ENCODE results near the gene PLA2G3.
"Not testable (repeated sequence)": the region's sequence is repeated elsewhere in the genome, so short reads cannot be mapped to it uniquely, and the experiment has no call there.

Gene PLA2G3

DNA sequence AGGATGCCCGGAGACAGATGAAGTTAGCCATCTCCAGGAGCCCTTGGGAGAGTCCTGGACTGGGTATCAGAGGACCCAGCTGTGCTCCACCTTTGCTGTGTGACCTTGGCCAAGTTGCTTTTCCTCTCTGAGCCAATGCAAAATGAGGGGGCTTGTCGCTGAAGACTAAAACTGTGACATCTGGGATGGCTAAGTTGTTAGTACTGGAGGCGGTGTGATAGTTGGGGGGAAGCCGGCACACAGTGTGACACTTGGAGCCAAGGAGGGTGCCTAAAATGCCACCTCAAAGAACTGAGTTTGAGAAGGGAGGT, 17.1 kb downstream of the PLA2G3 start:
- DNase-seq: no peak

DNA sequence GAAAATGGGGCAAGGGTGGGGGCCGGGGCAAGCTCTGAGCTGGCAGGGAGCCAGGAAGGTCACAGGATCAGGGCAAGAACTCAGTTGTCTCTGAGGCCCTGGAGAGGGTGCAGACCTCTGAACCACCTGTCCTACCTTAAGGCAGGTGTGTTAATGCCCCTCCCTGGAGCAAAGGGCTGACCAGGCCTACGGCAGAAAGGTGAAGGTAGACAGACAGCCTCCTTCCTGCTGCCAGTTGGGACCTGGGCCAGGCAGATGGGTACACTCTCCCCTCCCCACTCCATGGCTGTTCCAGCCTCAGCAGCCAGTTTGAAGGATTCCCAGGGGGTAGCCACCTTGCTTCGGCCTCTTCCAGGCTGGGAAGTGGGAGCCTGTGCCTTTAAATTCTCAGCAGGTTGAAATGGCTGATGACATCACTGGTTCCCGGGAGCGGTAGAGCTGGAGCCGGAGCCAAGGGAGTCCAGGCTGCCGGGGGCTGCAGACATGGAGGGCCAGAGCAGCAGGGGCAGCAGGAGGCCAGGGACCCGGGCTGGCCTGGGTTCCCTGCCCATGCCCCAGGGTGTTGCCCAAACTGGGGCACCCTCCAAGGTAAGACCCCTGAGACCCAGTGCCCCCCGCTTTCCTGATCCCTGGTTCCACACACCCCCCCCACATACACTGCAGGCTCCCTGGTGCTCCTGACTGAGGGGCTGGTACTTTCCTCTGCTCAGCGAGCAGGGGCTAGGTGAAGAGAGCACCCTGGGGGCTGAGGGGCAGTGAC, 17.6 kb downstream of the PLA2G3 start, which contains the start of gene INPP5J:
Gene INPP5J (plus strand): TSS at position 435 of the 760 bp plus-strand sequence. CDS start 49 bp downstream, at position 484.
- DNase-seq: peak in 28 of 56 donors; percentile 12 to 55 (median 29)

DNA sequence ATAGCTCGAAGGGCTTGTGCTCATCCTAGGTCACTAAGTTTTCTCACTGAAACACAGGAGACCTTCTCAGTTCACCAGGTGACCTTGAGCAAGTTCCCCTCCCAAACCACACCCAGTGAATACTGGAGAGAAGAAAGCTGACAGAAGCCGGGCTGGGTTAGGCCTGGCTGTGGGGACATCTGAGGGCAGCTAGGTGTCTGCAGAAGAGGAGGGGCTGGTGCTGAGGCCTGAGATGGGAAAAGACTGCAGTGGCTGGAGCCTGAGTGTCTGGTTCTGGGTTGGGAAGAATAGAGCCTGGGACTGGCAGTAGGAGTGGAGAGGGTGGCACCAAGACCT, 18.1 kb downstream of the PLA2G3 start:
- no peak for DNase-seq

DNA sequence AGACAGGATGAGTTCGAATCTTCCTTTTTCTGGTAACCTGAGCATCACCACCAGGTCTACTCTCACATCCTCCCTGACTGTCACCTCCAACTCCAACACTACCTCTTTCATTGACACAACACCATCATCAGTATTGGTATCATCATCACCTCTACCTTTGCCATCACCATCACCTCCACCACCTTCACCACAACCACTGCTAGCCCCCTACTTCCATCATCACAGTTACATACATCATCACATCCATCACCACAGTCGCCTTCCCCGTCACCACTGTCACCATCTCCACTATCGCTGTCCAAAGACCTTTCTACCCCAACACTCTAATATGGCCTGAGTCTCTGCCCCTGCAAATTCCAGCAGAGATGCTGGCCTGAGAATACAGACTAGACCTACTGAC, 18.9 kb downstream of the PLA2G3 start:
- no peak for DNase-seq

DNA sequence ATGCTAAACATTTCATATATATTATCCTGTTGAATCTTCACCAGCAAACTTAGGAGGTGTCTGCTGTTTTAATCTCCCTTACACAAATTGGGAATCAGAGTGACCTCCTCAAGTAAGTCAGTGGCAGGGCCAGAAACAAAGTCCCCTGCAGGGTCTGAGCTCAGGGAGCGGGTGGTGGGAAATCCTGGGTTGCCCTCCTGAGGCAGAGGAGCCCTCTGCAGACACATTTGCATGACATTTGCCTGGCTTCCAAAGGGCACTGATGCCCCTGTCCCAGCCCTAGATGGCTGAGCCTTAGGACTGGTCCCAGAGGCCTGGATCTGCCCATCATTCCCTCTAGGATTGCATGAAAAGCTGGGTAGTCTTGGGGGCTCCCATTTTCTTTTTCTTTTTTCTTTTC, 19.7 kb downstream of the PLA2G3 start:
- no peak for DNase-seq

DNA sequence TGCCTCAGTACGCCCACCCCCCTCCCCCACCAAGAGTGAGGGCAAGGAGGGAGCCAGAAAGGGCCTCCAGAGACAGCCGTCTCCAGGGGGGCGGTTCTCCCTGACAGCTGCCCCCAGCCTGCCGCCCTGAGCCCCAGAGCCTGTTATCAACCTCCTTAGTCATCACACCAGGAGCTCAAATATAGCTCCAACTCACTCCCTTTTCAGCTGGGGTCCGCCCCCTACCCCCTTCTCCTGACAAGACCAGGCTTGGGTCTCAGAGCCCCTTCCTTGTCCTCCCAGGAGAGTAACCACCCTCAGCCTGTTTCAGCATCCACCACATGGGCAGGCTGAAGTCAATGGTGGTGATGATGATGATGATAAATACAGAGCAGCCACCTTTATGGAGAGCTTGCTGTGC, 20.1 kb downstream of the PLA2G3 start:
- DNase-seq: no peak

DNA sequence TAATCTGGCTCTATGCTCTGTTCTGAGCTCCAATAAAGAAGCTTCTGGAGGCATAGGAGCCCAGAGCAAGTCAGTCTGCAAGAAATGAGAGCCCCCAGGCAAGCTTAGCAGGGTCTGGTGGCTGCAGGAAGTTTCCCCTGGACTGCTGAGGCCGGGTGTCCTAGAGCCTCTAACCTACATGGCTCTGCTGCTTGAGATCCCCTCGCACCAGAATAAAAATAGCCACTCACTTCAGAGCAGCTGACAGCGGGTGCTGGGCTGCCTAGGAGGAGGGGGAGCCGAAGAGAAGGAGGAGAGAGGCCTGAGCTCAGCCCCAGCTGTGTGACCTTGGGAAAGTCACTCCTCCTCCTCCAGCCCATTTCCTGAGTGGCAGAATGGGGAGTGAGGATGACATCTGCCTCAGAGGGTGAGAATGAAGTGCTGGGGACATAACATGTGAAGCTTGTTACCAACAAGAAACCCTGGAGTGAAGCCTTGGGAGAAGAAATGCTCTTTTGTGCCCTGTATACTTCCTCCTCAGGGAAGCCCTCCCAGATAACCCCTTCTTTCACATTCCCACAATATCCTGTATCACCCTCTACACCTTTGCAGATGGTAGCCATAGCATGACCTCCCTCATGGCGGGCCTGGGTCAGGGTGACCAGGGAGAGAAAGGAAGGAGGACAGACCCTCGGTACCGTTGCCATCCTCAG, 21.1 kb downstream of the PLA2G3 start:
- DNase-seq: no peak

DNA sequence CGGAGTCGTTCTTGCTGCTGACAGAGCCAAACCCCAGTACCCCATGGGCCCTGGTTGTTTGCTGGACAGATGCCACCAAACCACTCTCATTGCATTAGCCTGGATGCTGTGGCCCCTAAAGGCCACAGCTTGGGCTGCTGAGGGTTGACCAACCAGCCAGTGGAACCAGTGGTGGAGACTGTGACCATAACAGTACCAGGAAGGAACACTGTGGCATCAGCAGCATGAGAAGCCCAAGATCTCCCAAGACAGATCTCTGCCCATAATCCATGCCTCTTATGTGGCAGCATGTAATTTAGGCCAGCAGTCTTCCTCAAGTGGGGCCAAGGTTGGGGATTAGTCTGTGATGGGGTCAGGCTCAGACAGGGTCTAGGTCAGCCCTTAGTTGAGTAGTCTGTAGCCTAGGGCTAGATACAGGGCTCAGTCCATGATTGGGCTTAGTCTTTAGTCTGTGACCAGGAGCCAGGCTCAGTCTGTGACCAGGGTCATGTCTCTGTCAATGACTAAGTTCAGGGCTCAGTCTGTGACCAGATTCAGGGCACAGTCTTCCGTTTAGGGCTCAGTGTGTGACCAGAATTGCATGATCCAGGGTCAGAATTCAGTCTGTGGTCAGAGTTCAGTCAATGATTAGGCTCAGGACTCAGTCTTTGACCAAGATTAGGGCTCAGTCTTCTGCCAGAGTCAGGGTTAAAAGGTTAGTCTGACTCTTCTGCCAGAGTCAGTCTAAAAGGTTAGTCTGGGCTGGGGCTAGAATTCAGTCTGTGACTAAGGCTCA, 22.1 kb downstream of the PLA2G3 start:
- DNase-seq: no peak

DNA sequence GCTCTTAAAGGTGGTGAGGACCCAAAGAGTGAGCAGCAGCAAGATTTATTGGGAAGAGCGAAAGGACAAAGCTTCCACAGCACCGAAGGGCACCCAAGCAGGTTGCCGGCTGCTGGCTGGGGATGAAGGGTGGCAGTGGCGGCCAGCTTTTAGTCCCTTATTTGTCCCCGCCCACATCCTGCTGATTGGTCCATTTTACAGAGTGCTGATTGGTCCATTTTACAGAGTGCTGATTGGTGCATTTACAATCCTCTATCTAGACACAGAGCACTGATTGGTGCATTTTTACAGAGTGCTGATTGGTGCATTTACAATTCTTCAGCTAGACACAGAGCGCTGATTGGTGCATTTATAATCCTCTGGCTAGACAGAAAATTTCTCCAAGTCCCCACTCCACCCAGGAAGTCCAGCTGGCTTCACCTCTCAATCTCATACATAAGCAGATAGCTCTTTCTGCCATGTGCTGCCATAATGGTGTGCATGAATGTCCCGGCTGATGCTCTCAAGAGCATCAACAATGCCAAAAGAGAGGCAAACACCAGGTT, 27.7 kb downstream of the PLA2G3 start:
- not testable (repeated sequence) for DNase-seq

DNA sequence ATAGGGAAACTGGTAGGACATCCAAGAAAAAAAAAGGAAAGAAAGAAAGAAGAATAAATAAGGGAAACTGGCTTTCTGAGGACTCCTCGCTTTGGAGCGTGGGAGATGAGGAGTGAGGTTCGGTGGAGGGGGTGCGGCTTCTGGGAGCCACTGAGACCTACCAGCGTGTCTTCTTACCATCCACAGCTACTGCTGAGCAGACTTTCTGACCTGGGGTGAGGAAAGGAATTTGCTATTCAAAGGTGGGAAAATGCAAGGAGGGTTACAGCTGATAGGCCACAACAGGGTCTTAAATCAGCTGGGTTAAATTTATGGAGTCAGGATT, 32.5 kb downstream of the PLA2G3 start:
- no peak for DNase-seq

DNA sequence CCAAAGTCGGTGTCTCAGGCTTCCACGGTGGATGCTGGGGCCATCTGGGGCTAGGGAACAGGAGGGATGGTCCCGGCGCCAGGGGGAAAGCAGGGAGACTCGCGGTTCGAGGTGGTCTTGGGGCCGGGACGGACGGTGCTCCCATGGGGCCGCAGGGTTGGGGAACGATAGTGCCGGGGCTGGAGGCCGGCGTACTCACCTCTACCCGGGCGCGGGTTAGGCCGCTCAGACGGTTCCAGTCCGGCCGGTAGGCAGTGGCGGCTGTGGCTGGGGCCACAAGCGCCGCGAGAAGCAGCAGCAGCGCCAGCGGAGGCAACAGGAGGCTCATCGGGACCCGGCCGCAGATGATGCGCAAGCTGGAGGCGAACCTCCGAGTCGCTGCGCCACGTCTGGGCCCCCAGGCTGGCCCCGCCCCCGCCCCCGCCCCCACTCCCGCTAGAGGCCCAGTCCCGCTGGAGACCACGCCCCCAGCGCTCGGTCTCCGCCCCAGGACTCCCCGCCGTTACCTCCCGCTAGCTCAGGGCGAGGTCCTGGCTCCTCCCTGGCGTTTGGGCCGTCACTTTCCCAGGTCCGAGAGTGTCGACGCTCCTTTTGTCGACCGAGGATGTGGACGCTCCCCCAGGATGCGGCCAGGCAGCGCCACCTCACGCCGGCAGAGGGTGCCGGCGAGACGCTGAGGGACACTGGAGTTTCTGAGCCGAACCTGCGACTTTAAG, 33.0 kb downstream of the PLA2G3 start, which contains the start of gene SELENOM:
Gene SELENOM (minus strand): TSS at position 391 of the 716 bp plus-strand sequence. CDS start 63 bp downstream, at position 328.
- peak in 55 of 56 donors; percentile 43 to 94 (median 85) for DNase-seq

DNA sequence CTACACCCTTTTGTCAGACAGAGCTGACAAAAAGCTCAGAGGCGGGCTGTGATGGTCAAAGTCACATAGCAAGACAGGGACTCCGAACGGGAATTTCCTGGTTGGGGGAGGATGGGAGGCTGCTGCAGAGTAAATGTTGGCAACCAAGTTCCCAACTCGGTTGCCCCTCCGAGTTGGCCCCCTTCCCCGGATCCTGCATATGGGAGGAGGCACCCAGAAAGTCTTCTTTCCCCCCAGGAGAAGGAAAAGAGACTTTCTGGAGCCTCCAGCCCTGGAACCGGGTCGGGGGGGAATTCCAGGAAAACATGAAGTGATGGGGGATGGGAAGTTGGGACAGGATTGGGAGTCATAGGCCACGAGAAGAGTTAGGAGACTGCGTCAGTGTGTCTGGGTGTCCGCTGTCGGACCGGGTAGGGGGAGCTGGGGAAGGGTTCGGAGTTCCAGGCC, 33.6 kb downstream of the PLA2G3 start:
- peak in 2 of 56 donors; percentile 28 to 52 for DNase-seq

DNA sequence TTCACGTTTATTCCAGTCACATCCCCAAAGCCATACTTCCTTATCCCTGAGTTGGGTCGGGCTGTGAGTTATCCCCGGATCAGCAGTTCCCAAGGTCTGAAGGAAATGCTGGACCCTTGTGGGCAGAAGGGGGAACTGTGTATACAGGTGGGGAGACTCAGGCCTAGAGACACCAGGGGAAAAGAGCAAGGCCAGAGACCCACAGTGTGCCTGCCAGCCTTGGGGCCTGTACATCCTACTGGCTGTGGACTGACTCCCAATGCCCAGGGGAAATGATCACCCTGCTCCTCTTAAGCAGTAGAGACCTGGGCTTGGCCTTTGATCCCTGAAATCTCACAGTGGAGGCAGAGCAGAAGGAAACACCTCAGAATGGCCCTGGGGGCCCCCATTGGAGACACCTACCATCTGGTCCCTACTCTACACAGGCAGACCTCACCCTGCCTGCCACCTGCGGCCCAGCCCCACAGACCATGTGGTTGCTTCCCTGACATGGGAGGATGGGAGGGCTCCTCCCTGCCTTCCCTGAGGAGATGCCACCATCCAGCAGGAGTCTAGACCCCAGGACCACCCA, 34.2 kb downstream of the PLA2G3 start:
- no peak for DNase-seq

DNA sequence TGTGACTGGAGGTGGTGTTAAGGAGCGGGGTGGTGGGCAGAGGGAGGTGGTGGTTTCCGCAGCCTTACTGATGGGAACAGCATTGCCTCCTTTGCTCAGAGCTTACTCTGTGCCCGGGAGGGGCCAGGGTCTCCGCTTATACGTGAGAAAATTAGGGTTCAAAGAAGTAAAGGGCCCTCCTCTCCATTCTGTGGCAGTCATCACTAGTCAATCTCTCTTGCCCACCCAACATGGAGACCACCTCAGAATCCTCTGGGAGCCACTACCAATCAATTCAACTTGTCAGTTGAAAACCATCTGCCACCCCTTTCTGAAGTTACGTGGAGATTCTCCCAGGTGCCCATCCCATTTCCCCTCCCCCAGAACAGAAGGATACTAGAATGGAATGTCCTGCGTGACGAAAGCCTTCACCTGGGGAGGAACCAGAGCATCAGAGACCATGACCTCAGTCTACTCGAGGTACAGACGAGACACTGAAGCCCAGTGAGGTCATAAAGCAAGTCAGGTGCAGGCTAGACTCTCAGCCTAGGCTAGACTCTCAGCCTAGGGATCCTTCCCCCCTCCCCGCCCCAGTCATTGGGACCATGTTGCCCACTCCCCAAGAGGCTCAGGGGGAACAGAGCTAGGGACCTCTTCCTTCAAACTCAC, 34.9 kb downstream of the PLA2G3 start:
- DNase-seq: no peak

DNA sequence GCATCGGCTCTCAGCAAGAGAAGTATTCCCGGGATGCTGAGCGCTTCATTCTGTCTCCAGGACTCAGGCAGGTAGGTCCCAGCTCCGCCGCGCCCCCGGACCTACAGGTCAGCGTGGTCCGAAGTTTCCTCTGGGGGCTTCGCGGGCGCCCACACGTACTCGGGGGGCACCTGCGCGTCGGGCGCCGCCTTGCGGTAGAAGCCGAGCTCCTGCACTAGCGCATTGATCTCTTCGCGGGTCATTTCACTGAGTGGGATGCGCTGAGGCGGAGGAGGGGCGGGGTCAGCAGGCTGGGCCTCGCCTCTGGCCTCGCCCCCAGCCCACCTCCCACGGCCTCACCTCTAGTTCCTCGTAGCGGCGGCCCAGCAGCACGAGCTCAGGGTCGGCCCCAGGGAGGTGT, 35.4 kb downstream of the PLA2G3 start:
- no peak for DNase-seq

DNA sequence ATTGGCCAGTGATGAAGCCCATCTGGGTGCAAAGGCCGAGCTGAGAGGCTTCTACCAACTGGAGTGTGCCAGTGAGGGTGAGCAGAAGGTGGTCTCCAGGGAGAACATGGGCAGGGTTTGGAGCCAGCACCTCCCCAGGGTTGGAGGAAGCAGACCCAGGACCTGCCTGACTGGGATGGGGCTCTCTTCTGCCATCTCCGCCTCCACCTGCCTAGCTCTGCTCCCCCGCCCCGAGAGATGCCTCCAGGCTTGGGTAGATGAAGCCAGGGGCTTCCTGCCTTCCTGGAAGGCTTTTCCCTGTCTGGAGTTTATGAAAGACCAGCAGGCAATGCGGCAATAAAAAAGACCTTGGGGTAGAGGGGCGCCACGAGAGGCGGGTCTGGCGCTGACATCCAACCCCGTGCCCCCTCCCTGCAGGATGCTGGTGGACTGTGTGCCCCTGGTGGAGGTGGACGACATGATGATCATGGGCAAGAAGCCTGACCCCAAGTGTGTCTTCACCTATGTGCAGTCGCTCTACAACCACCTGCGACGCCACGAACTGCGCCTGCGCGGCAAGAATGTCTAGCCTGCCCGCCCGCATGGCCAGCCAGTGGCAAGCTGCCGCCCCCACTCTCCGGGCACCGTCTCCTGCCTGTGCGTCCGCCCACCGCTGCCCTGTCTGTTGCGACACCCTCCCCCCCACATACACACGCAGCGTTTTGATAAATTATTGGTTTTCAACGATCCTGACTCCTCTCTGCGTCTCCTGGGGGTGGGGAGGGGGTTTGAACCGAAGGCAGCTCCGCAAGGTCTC, 36.2 kb downstream of the PLA2G3 start:
- DNase-seq: peak in 8 of 56 donors; percentile 8 to 45 (median 22)

DNA sequence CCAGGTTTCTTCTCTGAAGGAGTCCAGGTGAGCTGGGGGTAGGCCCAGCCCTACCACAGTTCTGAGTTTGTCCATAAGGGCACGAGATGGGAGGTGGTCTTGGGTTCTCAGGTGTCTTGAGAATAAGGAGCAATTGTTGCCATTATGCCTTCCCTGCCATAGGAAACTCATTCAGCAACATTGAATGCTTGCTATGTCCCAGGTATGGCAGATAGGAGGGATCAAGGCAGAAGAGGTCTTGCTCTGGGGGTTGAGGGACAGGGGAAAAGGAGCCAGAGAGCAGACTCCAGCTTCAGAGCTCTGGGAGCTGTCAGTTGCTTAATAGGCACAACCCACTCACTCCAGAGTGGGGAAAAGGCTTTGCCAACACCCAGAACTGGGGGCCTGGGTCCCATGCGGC, 37.2 kb downstream of the PLA2G3 start:
- no peak for DNase-seq

DNA sequence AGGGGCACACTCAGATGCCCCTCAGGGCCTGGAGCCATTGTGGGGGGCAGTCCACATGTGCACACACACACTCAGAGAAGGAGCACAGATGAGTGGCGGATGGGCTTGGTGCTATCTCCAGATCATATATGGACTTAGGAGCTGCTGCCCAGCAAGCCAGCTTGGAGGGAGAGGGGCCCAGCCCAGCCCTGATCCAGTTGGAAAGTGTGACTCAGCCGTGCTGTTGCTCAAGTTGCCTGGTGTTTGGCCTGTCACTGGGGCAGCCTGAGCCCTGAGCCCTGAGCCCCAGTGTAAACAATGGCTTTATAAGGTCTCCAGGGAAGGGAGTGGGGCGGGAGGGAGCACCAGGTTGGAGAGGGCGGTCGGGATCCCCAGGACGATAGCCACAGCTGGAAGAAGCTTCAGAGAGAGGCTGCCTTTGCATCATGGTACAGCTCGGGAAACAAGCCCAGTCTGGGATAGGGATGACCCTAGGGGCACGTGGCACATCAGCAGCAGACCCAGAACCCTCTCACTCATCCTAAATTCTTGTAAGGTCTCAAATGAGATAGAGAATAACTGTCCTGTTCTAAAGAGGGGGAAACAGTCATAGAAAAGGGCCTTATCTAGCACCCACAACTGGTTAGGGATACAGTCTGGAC, 37.7 kb downstream of the PLA2G3 start:
- DNase-seq: no peak

Data from amygdala (tissue), 56 donors.